SHP77 (cell line): ENCODE measurements around the gene DNAJC17.

ENCODE experiments used
- DNase-seq, 2 experiments: peaks; one replicate each; lab custom pipeline; 2025; lab: John Stamatoyannopoulos, UW

Gene DNAJC17

DNA sequence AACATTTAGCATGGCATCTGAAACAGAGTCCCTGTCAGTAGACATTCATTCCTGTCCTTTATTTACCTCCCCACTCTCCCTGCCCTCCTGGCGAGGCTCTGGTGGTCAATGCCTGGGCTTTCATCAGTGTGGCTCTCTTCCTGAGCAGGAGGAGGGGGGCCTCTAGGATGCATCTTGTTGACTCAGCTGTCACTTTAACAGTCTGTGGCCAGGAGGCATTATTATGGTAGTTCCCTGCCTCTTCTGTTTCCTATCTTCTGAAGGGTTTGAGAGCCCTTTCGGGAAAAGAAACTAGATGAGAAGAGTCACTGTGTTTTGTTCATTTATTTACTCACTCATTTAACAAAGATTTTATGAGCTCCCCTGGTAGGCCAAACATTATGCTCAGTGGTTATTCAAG lies 23.6 kb upstream of the DNAJC17 start:
- DNase-seq = peak; percentile 95 to 96

DNA sequence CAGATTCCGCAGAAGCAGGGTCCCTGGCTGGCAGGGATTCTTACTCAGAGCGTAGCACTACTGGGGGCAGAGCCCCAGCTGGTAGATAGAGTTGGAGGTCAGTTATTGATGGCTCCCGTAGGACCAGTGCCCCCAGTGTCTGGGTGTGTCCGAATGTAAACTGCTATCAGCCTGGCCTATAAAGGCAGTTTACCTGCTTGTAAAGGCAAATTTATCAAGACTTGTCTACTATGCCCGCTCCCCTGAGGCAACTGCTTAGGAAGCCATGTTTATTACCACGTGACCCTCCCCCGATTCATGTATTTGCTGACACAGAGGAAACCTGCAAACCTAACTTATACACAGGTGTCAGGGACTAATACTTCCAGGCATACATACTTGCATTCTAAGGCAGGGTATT lies 21.8 kb upstream of the DNAJC17 start:
- no peak for DNase-seq

DNA sequence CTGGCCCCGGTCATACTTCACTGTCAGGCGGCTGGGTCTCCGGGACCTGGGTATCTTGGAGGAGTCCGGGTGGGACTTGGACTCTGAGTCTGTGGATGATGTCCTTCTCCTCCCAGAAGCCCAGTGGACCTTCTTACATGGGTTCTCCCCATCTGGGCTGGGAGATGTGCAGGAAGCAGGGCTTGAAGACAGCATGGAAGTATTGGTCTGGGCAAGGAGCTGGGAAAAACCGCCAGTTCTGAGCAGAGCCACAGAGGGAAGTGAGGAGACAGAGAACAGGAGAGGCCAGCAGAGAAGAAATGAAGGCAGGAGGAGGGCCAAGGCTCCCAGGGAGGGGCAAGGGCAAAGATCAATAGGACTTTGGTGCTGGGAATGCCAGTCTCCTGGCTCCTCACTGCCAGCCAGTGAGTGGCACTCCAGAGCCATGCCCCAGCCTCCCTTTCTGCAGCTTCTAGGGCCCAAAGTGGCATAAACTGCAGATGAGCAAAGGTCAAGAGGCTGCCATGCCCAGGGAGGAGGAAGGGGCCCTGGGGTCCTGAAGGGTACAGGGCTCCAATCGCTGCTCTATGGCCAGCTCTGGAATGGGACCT lies 21.3 kb upstream of the DNAJC17 start, which contains the start of gene PPP1R14D:
Gene PPP1R14D (minus strand): TSS at position 262 of the 590 bp plus-strand sequence. CDS start 67 bp downstream, at position 195.
- no peak for DNase-seq

DNA sequence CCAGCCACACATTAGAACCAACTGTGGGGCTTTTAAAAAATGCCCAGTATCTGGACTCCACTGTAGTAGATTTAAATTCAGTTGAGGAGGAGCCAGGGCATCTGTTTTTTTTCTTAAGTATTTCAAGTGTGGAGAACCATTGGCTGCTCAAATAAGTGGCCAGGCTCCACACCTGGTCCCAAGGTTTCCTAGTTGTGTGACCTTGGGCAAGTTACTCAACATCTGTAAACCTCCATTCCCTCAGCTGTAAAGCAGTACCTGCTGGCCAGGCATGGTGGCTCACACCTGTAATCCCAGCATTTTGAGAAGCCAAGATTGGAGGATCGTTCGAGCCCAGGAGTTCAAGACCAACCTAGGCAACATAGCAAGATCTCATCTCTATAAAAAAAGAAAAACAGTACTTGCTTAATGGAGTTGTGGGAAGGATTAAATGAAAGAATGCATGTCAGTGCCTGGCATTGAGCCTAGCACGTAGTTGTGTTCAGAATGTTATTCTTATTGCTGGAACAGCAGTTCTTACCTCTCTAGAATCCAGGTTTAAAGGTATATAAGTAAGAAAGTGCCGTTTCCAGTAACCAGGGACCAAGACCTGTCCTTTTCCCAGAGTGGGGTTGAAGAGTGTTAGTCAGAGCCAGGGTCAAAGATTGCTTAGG lies 19.3 kb upstream of the DNAJC17 start:
- DNase-seq = no peak

DNA sequence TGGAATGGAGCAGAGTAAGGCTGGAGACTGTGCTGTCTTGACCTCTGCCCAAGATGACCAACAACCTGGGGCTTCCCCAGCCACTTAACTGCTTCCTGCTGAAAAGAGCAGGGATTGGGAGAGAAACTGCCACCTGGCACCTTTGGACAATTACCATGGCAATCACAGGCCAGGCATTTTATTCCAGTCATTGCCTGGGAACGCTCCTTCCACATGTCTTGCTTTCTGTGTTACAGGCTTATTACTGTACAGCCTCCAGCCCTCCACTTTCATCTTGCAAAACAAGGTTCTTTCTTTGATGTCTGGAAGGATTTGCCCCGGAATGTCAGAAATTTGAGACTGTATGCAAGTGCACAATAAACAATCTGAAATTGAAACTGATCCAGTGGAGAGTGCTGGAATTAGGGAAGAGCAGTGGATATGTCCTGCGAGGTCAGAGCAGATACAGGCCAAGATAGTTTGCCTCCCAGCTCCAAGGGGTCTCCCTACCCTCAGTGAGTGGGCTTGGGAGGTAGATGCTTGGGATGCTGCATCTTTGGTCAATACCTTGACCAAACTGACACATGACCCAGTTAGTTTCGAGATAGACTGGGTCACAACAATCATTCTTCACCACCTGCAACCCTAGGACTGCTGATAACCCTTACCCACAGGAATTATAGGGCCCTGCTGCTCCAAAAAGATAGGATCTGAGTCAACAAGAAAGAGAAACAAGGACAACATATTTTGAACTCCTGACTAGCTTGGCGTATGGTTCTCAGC lies 18.6 kb upstream of the DNAJC17 start:
- no peak for DNase-seq

DNA sequence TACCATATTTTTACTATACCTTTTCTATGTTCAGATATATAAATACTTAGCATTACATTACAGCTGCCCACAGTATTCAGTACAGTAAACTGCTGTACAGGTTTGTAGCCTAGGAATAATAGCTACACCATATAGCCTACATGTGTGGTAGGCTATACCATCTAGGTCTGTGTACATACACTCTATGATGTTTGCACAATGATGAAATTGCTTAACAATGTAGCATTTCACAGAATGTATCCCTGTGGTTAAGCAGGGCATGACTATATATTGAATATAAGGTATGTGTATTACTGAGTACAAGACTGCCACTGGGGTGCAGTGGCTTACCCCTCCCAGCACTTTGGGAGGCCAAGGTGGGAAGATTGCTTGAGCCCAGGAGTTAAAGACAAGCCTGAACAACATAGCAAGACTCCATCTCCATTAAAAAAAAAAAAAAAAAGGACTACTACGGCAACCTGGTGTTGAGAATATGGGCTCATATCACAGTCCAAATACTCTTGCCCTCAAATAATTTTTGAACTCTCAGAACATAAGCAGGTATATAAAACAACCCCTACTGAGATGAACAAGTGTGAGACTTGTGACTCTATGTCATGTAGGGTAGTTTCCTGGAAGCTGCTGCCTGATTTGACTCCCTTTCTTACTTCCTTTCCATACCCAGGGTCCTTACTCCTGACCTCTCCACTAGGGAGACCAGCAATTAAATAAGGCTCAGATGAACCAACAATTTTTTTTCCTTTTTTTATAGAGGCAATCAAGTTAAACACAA lies 16.5 kb upstream of the DNAJC17 start:
- DNase-seq = no peak

DNA sequence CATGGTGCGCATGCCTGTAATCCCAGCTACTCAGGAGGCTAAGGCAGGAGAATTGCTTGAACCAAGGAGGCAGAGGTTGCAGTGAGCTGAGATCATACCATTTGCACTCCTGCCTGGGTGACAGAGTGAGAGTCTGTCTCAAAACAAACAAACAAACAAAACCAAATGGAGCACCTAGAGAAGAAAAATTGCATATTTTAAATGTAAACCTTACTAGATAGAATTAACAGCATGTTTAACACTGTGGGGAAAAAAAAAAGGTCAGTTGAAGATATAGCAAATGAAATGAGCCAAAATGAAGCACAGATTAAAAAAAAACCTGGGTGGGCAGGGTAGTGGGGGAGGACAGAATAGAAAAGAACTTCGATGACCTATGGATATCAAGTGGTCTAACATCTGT lies 13.9 kb upstream of the DNAJC17 start:
- no peak for DNase-seq

DNA sequence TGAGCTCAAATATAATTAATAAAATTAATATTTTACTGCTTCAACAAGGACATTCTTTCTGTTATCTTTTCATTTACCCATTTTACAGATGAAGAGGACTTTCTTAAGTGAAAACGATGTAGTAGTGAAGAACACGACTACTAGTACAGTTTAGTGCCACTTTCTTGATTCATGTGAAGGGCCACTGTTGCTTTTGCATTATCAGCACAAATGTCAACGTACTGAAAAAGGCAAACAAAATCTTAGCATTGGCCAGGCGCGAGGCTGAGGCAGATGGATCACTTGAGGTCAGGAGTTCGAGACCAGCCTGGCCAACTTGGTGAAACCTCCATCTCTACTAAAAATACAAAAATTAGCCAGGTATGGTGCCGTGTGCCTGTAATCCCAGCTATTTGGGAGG lies 11.8 kb upstream of the DNAJC17 start:
- DNase-seq = no peak

DNA sequence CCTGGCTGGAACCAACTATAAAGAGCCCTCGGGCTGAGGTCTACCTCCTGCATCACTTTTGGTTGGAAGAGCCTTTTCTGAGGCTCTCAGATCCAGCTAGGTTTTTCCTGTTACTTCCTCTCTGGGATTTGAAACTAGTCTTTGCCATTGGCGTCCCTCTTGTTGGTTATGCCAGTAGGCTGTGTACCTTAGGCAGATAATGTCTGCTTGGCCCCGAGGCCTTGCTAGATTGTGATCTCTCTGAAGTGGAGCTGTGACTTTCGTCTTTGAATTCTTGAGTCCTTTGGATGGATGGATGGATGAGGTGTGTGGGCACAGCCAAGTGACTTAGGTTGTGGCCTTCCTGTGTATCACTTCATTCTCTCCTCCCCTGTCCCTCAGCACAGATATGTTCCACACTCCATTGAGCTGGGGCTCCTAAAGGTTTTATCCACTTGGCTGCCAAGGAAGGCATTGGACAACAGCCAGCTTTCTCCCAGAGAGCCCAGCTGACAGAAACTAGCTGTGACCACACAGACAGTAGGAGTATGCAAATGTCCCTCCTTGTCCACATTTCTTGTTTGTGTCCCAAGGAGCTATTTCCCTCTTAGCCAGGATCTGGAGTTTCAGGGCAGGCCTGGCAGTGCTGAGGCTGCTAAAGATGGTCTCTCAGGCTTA lies 7.9 kb upstream of the DNAJC17 start:
- DNase-seq = peak in 1 of 2 experiments; percentile 35

DNA sequence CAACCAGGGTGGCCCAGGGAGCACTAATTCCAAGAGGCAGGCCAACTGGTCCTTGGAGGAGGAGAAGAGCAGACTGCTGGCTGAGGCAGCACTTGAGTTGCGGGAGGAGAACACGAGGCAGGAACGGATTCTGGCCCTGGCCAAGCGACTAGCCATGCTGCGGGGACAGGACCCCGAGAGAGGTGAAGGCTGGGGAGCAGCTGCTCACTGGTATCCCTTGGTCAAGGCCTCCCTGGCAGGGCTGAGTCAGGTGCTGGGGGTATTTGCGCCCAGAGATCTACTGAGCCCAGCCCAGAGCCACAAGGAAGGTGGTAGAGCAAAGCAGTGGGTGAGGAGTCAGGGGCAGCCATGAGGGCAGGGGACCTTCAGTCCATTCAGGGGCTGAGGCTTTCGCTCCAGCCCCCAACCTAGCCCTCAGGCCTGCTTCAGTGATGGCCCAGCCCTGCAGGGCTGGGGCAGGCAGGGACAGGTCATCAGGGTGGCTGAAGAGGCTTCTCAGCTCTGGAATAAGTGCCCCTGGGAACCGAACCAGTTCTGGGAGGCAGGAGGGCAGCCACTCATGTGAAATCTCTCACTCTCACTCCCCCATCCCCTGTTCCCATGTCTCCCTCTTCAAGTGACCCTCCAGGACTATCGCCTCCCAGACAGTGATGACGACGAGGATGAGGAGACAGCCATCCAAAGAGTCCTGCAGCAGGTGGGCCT lies 5.6 kb upstream of the DNAJC17 start:
- DNase-seq = no peak

DNA sequence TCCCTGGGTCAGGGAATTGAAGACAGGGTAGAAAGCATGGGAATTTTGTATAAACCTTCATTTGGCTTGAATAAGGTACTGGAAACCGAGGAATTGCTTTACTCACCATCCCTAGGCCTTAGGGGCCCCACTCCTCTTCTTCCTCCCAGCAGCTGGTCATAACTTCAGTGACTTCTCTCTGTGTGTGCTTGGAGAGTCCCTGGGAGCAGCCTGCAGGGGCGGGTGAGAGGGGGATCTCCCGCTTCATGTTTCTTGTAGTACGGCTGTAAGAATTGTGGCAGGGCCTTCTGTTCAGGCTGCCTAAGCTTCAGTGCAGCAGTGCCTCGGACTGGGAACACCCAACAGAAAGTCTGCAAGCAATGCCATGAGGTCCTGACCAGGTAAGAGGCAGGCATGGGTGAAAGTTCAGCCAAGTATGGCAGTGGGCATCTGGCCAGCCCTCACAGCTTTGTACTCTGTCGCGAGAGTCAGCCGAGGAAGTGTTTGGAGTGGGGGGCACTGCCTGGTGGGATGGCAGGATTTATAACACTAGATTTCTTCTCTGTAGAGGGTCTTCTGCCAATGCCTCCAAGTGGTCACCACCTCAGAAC lies 1.7 kb upstream of the DNAJC17 start:
- DNase-seq = no peak

DNA sequence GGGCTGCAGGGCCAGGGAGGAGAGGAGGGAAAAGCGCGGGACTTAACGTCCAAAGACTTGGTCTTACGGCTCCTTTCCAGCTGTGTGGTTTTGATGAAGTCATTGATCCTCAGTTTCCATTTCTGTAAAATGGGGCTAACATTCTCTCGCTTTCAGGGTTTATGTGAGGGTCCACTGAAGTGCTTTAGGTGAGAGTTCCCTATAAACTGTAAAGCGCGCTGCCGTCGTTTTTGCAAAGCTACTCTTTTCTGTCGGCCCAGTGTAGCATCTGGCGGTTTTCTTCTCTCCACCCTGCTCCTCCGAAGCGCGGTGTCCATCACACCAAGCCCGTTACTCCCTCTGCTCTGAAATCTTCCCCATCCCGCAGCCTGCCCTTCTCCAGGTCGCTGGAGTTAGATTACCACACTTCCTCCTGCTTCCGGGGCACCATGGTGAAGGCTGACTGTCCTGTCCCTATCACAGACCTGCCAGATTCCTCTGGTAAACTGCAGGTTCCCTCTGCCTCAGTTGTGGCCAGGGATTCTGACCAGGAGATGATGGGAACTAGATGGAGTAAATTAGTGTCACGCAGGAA lies 702 bp upstream of the DNAJC17 start:
- no peak for DNase-seq

DNA sequence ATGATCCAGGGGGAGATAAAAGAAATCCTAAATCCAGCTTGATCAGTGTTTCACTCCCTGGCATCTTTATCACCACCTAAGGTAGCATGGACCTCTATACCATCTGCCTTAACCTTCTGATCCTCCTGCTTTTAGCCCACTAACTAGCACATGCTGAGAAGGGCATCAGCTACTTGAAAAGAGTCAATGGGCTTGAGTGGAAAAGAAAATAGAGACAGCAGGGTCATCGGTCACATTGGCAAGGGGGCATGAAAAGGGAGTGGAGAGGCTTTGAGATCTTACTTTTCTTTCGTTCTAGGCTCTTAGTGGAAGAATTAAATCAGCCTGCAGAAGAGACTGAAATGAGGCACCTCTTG lies 623 bp downstream of the DNAJC17 start:
- DNase-seq = peak in 1 of 2 experiments; percentile 59

DNA sequence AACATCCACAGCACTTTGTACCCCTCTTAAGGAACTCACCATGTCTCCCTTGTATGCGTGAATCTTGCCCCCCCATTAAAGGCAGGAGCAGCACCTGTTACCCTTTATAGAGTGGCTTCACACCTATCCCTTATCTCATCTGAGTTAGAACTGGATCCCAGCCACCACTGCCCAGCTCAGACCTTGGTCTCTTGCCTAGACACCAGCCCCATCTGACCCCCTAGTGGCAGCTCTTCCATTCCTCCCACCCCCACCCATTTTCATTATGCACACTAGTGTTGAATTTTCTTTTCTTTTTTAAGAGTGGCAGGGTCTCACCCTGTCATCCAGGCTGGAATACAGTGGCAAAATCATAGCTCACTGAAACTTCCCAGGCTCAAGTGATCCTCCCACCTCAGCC lies 3.6 kb downstream of the DNAJC17 start:
- no peak for DNase-seq

DNA sequence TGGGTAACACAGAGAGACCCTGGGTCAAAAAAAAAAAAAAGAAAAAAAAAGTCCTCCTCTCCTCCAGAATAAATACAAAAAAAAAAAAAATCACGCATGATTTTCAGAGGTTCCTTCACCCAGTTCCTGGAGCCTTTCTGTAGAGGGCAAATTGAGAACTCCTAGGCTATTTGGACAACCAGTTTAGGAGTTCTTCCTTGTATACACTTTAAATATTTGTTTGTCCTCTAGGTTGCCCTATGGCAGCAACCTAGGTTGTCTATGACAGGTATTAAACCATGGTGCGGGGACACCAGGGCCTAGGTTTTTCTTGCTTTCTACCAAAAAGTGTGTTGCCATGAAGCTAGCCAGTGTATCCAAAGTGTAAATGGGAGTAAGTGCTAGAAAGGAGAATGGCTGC lies 4.2 kb downstream of the DNAJC17 start:
- no peak for DNase-seq

DNA sequence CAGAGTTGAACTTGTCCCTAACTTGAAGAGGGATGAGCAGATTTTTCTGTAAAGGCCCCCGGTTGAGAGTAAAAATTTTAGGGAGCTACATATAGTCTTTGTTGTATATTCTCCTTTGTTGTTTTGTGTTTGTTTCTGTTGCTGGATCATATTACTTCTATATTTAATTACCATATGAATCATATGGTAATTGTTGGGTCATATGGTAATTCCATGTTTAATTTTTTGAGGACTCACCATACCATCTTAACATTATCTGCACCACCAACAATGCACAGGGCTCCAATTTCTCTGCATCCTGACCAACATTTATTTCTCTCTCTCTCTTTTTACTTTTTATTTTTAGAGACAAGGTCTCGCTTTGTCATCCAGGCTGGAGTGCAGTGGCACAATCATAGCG lies 7.8 kb downstream of the DNAJC17 start:
- no peak for DNase-seq

DNA sequence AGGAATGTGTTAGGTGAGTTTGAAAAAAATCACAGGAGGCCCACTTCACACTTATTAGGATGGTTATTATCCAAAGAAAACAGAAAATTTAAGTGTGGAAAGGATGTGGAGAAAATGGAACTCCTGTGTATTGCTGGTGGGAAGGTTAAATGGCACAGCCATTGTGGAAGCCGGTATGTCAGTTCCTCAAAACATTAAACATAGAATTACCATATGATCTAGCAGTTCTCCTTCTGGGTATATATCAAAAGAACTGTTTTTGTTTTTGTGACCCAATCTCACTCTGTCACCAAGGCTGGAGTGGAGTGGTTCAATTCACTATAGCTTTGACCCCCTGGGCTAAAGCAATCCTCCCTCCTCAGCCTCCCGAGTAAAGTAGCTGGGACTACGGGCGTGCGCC lies 10.8 kb downstream of the DNAJC17 start:
- no peak for DNase-seq

DNA sequence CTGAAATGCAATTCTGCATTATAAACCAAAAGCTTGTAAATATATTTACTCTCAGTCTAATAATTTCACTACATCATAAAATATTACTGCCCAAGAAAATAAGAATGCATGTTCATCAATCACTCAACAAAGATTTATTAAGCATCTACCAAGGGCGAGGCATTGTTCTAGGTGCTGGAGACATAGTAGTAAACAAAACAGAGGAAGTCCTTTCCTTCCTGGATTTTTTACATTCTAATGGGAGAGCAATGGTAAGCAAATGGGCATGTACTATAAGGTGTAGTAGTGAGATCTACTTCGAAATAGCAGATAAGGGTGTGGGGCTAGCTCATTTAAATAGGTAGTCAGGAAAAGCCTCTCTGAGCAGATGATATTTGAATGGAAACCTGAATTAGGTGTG lies 11.2 kb downstream of the DNAJC17 start:
- DNase-seq = no peak

DNA sequence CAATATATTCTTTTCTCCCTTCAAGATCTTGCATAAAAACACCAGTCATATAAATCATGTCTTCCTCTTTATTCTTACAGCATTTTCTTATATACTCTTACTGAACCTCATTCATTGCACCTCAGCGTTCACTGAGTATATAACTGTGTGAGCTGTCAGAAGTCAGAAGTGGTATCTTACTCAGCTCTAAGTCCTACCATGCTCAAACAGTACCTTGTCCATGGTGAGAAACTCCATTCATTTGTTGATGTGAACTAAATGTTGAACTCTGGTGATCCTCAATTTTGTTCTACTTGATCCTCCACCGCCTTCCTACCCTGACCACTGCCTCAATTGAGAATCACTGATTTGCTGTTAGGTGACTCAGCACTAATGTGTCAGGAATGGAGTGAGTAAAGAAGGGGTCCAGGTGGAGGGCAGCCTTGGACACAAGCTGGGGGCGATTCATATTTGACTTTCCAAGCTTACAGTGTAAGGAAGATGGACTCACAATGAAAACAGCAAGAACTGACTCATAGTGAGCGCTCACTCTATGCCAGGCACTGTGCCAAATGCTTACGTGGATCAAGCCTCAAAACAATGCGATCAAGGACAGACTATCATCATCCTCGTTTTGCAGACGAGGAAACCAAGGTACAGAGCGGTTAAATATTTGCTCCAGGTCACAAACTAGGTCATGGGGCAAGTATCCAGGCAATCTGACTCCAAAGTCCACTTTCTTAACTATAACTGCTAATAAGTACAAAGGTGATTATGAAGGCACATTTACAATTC lies 13.9 kb downstream of the DNAJC17 start:
- DNase-seq = peak; percentile 48 to 52

DNA sequence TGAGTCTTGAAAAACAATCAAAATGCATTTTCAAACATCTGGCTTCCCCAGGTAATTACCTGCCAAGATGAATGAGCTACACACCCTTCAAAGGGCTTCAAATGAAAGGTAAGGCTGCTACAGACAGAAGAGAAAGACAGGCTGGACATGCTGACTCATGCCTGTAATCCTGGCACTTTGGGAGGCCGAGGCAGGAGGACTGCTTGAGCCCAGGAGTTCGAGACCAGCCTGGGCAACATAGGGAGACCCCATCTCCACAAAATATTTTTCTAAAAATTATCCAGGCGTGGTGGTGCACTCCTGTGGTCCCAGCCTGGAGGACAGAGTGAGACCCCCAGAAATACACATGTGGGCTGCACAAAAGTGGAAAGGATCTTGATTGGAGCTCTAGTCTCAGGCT lies 14.9 kb downstream of the DNAJC17 start:
- DNase-seq = no peak
